Measurements from ENCODE around the gene GAPVD1. TPM values are rescaled to one million over a fixed set of nuclear protein-coding genes. Genes with fewer than 3 reads are reported as not detected.

GAPVD1 gene
- total and polyA plus RNA-seq, 2 of the 8 experiments (the other 6 are each of a cell fraction or from before 2014, with no cell fraction given): 5.5 to 40.5 TPM

GRCh38 chr9:125280945-125281344, 19.3 kb downstream of the GAPVD1 start (continued):
- TF ChIP-seq EGR1 (IDR thresholded peaks at IDR 0.05; ENCODE audit: borderline replicate concordance, low read depth, low read length) (no peak), CEBPB (IDR thresholded peaks at IDR 0.05; ENCODE audit: low read depth, low read length) (no peak), POLR2AphosphoS5 (IDR thresholded peaks at IDR 0.05; ENCODE audit: low read depth, low read length) (no peak), POU5F1 (IDR thresholded peaks at IDR 0.05; ENCODE audit: low read depth, low read length) (no peak), SIN3A (conservative IDR thresholded peaks at IDR 0.05 in 1 of 2, IDR thresholded peaks at IDR 0.05 in 1 of 2; ENCODE audit: low read depth in 1 of 2, low read length in 2 of 2) (no peak)
